Psoas muscle (tissue), 8 donors: ENCODE data around the gene AKR1C3. TPM values are rescaled to one million over a fixed set of nuclear protein-coding genes. Genes with fewer than 3 reads are reported as not detected.
"Not testable (repeated sequence)": the region's sequence is repeated elsewhere in the genome, so short reads cannot be mapped to it uniquely, and the experiment has no call there.

Source experiments
- ATAC-seq, 4 donors: fragments of 200-7000 bp; cut with Tn5 transposase; one replicate each; pipeline ENCODE4 v1.9.1; 2020; ENCODE audit warnings: moderate library complexity in 3 of 4, mild to moderate bottlenecking in 2 of 4
- DNase-seq, 2 donors: peaks; one replicate each; pipeline ENCODE4 v3.0.0-alpha.2; 2020
- H3K27ac ChIP-seq: fragments of 200-600 bp; one replicate; pipeline ENCODE4 v1.8.0; 2022
- H3K27me3 ChIP-seq, 3 donors: fragments of 200-600 bp in 1 of 3; one replicate each; pipeline versions ENCODE4 v1.6.1 to v1.8.0; 2013 to 2022; ENCODE audit warnings: low read length in 2 of 3, mild to moderate bottlenecking in 2 of 3, moderate library complexity in 1 of 3; ENCODE audit not compliant: insufficient read depth in 3 of 3
- H3K36me3 ChIP-seq, 2 donors: fragments of 200-600 bp in 1 of 2; one replicate each; pipeline versions ENCODE4 v1.6.1 to v1.8.0; 2013 to 2022; ENCODE audit warnings: low read depth in 1 of 2, mild to moderate bottlenecking in 1 of 2, moderate library complexity in 1 of 2; ENCODE audit not compliant: insufficient read depth in 1 of 2
- H3K4me1 ChIP-seq: fragments of 200-600 bp; one replicate; pipeline ENCODE4 v1.8.0; 2022
- H3K4me3 ChIP-seq: fragments of 200-600 bp; one replicate; pipeline ENCODE4 v1.8.0; 2022; ENCODE audit warnings: mild to moderate bottlenecking
- H3K9me3 ChIP-seq: fragments of 200-600 bp; one replicate; pipeline ENCODE4 v1.8.0; 2022
- CTCF ChIP-seq: fragments of 200-600 bp; IDR thresholded peaks from one replicate; pipeline ENCODE4 v1.8.0; 2022; ENCODE audit warnings: antibody characterized with exemption
- WGBS, 3 donors: extraction: QIAGEN DNeasy Blood & Tissue Kit; methylation state at CpG; one replicate each; pipeline versions ENCODE4 v1.1.6 to v1.1.7; 2013; 5-methylcytosine and 5-hydroxymethylcytosine counted together
- intact Hi-C, 2 donors: fragments of 100-400 bp; cut with DNase I; formaldehyde crosslinking; loops; one replicate each; pipeline versions ENCODE4 v1.11.0 to v1.14.2; 2022
- long read RNA-seq, 2 donors: library from polyadenylated mRNA; unstranded; transcript quantifications; one replicate each; pipeline ENCODE4 v2.0.0, GENCODE V29; 2021
- polyA plus RNA-seq, 3 donors: library from polyadenylated mRNA; stranded (reverse); fragments of 200-250 nt; gene quantifications; one replicate each; pipeline ENCODE4 v1.2.3, GENCODE V29; 2013
- total RNA-seq, 4 donors: library from RNA; stranded (reverse); fragmentation: NEBNext Ultra II Directional in 2 of 4; extraction: Animal tissue kit (Norgen Biotek cat#: 25700) in 2 of 4; gene quantifications; one replicate each; pipeline versions ENCODE4 v1.2.1 to v1.2.4, GENCODE V29; 2021 to 2023
- donor health status: healthy with polysubstance abuse.
- donor health status: DM: no; HTN: no; CAD: no; lungs with moderate emphysema.
- donor health status: Bipolar disorder and iron deficiency.
- donor health status: healthy.
- donor health status: DM: yes; HTN: yes; CAD: no.
- donor health status: DM: no; HTN: no; CAD: no.
- donor health status: DM: no; HTN: no; CAD: no.
- donor health status: DM: yes; HTN: yes; CAD: no.

Gene AKR1C3
- total RNA-seq (1,000 to 10,000 TPM in 1 of 4 donors, 10 to 100 TPM in 3; 20.6 to 1,247 (median 39.8) TPM), polyA plus RNA-seq (100 to 1,000 TPM in 1 of 3 donors, 10 to 100 TPM in 2; 16.6 to 365 (median 33.7) TPM)
- long read RNA-seq, donor 1, transcript AKR1C3-208 (2 exons, 629 nt) = minor isoform, 39 of 424 reads
- long read RNA-seq, donor 1, transcript AKR1C3-201 (9 exons, 1,807 nt) = major isoform, 365 of 424 reads
- long read RNA-seq, donor 1, partial matches to known transcripts = 10 of 424 reads
- long read RNA-seq, donor 1, other reads (novel, unspliced or antisense) = 10 of 424 reads
- long read RNA-seq, donor 2, transcript AKR1C3-201 (9 exons, 1,807 nt) = major isoform, 38 of 41 reads
- long read RNA-seq, donor 2, partial matches to known transcripts = 1 of 41 reads
- long read RNA-seq, donor 2, other reads (novel, unspliced or antisense) = 1 of 41 reads

GRCh38 chr10:5094265-5095205 is at the start of gene AKR1C3:
TSS of gene AKR1C3 (plus strand) at chr10:5094414. CDS start at chr10:5094445, 31 bp downstream.
- Histone ChIP-seq H3K4me3 (peak within 1 kb of the TSS; percentile 68), H3K36me3 (peaks cover 0 to 30% of the 10 kb centered on the region in 2 donors), H3K9me3 (no peaks in the 10 kb centered on the region), H3K27ac (peak within 1 kb of the TSS; percentile 73), H3K27me3 (no peaks in the 10 kb centered on the region), H3K4me1 (no peaks in the 10 kb centered on the region)
- 10 to 30% (median 11%) methylated on average over 9 of the region's 9 CpGs for WGBS, 3 donors
- intact Hi-C loops = loop anchor here (1.0 to 10.0 kb wide), 7 partner anchors 75 to 244 kb away; partner anchors contain the start of gene AKR1C2 (in 1 of the 2)
- DNase-seq (no peak), ATAC-seq (peak; percentile 77 to 94 (median 82))
- TF ChIP-seq CTCF = peak; percentile 73

- TF ChIP-seq CTCF = no peak
- no peaks in the 10 kb centered on the region for H3K9me3 ChIP-seq
- H3K36me3 ChIP-seq = no peaks in the 10 kb centered on the region
- no peak overlapping the region for H3K27ac ChIP-seq
- DNase-seq (no peak), ATAC-seq (no peak)
- no peak overlapping the region for H3K4me3 ChIP-seq
- no peaks in the 10 kb centered on the region for H3K27me3 ChIP-seq
- WGBS, 3 donors = 87 to 92% (median 88%) methylated on average over 9 of the region's 9 CpGs
- intact Hi-C loops = no loop called here
- no peaks in the 10 kb centered on the region for H3K4me1 ChIP-seq
Observed at GRCh38 chr10:5045095-5045494, 49.1 kb upstream of the AKR1C3 start.

- 86 to 93% (median 92%) methylated on average over 6 of the region's 6 CpGs for WGBS, 3 donors
- no peak for DNase-seq
Observed at GRCh38 chr10:5046410-5046809, 47.8 kb upstream of the AKR1C3 start.

GRCh38 chr10:5047055-5047454 is 47.2 kb upstream of the AKR1C3 start:
- WGBS, 3 donors = 87 to 92% (median 89%) methylated on average over 5 of the region's 5 CpGs
- DNase-seq, H3K36me3 ChIP-seq, H3K27ac ChIP-seq, H3K27me3 ChIP-seq, H3K4me3 ChIP-seq, H3K4me1 ChIP-seq, intact Hi-C loops, H3K9me3 ChIP-seq, ATAC-seq: not testable (repeated sequence)

More at GRCh38 chr10:5046410-5046809, 47.8 kb upstream of the AKR1C3 start:
- no peaks in the 10 kb centered on the region for H3K27me3 ChIP-seq
- intact Hi-C loops = no loop called here
- no peaks in the 10 kb centered on the region for H3K4me1 ChIP-seq
- no peak overlapping the region for H3K4me3 ChIP-seq
- TF ChIP-seq CTCF = no peak
- no peak overlapping the region for H3K27ac ChIP-seq
- ATAC-seq = no peak
- H3K36me3 ChIP-seq = no peaks in the 10 kb centered on the region
- no peaks in the 10 kb centered on the region for H3K9me3 ChIP-seq
